Measurements from ENCODE around the gene EGLN1.
"Not testable (repeated sequence)": the region's sequence is repeated elsewhere in the genome, so short reads cannot be mapped to it uniquely, and the experiment has no call there.

Gene EGLN1

GRCh38 chr1:231421971-231422797 is at the start of gene EGLN1:
EGLN1 (minus strand) TSS chr1:231422287; CDS start chr1:231421888, 399 bp downstream.
- peak; percentile 49 to 70 for DNase-seq (ENCODE audit: low read depth in 2 of 2, low spot score in 1 of 2)

GRCh38 chr1:231471500-231471899 is 49.4 kb upstream of the EGLN1 start:
- DNase-seq (ENCODE audit: low read depth in 2 of 2, low spot score in 1 of 2), result not testable (repeated sequence)

- not testable (repeated sequence) for DNase-seq (ENCODE audit: low read depth in 2 of 2, low spot score in 1 of 2)
These were observed 48.9 kb upstream of the EGLN1 start for GRCh38 chr1:231471027-231471426.

GRCh38 chr1:231467986-231468385 is 45.9 kb upstream of the EGLN1 start:
- no peak for DNase-seq (ENCODE audit: low read depth in 2 of 2, low spot score in 1 of 2)

GRCh38 chr1:231465051-231465450 is 43.0 kb upstream of the EGLN1 start:
- no peak for DNase-seq (ENCODE audit: low read depth in 2 of 2, low spot score in 1 of 2)

- DNase-seq (ENCODE audit: low read depth in 2 of 2, low spot score in 1 of 2), result no peak
These were observed 41.5 kb upstream of the EGLN1 start for GRCh38 chr1:231463541-231463940.

GRCh38 chr1:231460614-231461013 is 38.5 kb upstream of the EGLN1 start:
- peak; percentile 30 to 41 for DNase-seq (ENCODE audit: low read depth in 2 of 2, low spot score in 1 of 2)

GRCh38 chr1:231459438-231459837 is 37.4 kb upstream of the EGLN1 start:
- DNase-seq (ENCODE audit: low read depth in 2 of 2, low spot score in 1 of 2), result not testable (repeated sequence)

GRCh38 chr1:231457956-231458355 is 35.9 kb upstream of the EGLN1 start:
- not testable (repeated sequence) for DNase-seq (ENCODE audit: low read depth in 2 of 2, low spot score in 1 of 2)

GRCh38 chr1:231454133-231454532 is 32.0 kb upstream of the EGLN1 start:
- DNase-seq (ENCODE audit: low read depth in 2 of 2, low spot score in 1 of 2), result not testable (repeated sequence)

- no peak for DNase-seq (ENCODE audit: low read depth in 2 of 2, low spot score in 1 of 2)
These were observed 24.1 kb upstream of the EGLN1 start for GRCh38 chr1:231446138-231446537.

GRCh38 chr1:231444059-231444458 is 22.0 kb upstream of the EGLN1 start:
- DNase-seq (ENCODE audit: low read depth in 2 of 2, low spot score in 1 of 2), result no peak

- no peak for DNase-seq (ENCODE audit: low read depth in 2 of 2, low spot score in 1 of 2)
These were observed 21.3 kb upstream of the EGLN1 start for GRCh38 chr1:231443363-231443762.

GRCh38 chr1:231442735-231443134 is 20.6 kb upstream of the EGLN1 start:
- no peak for DNase-seq (ENCODE audit: low read depth in 2 of 2, low spot score in 1 of 2)

- no peak for DNase-seq (ENCODE audit: low read depth in 2 of 2, low spot score in 1 of 2)
These were observed 10.9 kb upstream of the EGLN1 start for GRCh38 chr1:231432996-231433395.

- no peak for DNase-seq (ENCODE audit: low read depth in 2 of 2, low spot score in 1 of 2)
These were observed 9.8 kb upstream of the EGLN1 start for GRCh38 chr1:231431665-231432415.

- not testable (repeated sequence) for DNase-seq (ENCODE audit: low read depth in 2 of 2, low spot score in 1 of 2)
These were observed 8.7 kb upstream of the EGLN1 start for GRCh38 chr1:231430678-231431352.

- DNase-seq (ENCODE audit: low read depth in 2 of 2, low spot score in 1 of 2), result no peak
These were observed 6.3 kb upstream of the EGLN1 start for GRCh38 chr1:231428377-231428776.

GRCh38 chr1:231424950-231425805 is 3.1 kb upstream of the EGLN1 start:
- no peak for DNase-seq (ENCODE audit: low read depth in 2 of 2, low spot score in 1 of 2)

- DNase-seq (ENCODE audit: low read depth in 2 of 2, low spot score in 1 of 2), result no peak
These were observed 1.6 kb upstream of the EGLN1 start for GRCh38 chr1:231423648-231424047.
